B cell (primary cell): ENCODE measurements around the gene PBX1. TPM values are rescaled to one million over a fixed set of nuclear protein-coding genes. Genes with fewer than 3 reads are reported as not detected.

Source experiments
- ATAC-seq: fragments of 200-7000 bp; cut with Tn5 transposase; one replicate; pipeline ENCODE4 v1.10.0; 2021; ENCODE audit warnings: low read depth, mild to moderate bottlenecking, moderate number of reproducible peaks, moderate library complexity
- CTCF ChIA-PET: fragments of 350-600 bp; sonication (Branson Sonifier 250); formaldehyde crosslinking; loops from one replicate; lab custom pipeline; 2021; ENCODE audit warnings: antibody characterized with exemption, inconsistent platforms; lab: Charles Lee
- POLR2A ChIA-PET: fragments of 350-600 bp; sonication (Branson Sonifier 250); formaldehyde crosslinking; loops from one replicate; lab custom pipeline; 2021; ENCODE audit warnings: antibody characterized with exemption; lab: Charles Lee
- DNase-seq: peaks from one replicate; pipeline ENCODE4 v3.0.0; 2013
- H2AFZ ChIP-seq: 2 replicates; pipeline ENCODE4 v1.6.1; 2012; ENCODE audit warnings: mild to moderate bottlenecking, low read depth, low read length; ENCODE audit not compliant: insufficient read depth, poor library complexity, severe bottlenecking
- H3K27ac ChIP-seq, 2 donors: 1 replicate in 1 of 2; 2 replicates in 1 of 2; pipeline ENCODE4 v1.5.1; 2012 to 2013; ENCODE audit warnings: low read length in 2 of 2, mild to moderate bottlenecking in 2 of 2, moderate library complexity in 1 of 2
- H3K27me3 ChIP-seq, 4 experiments: fragments of 200-600 bp in 1 of 4; sonication (generic) in 1 of 4; replicated peaks in 1 of 4; 1 replicate in 2 of 4; 2 replicates in 2 of 4; pipeline versions ENCODE4 v1.6.1 to v1.7.0; 2013 to 2016; ENCODE audit warnings: low read length in 3 of 4, mild to moderate bottlenecking in 2 of 4, mixed read lengths in 1 of 4, moderate library complexity in 1 of 4; ENCODE audit not compliant: insufficient read depth in 4 of 4, control insufficient read depth in 3 of 4; ENCODE audit errors: control extremely low read depth in 1 of 4
- H3K36me3 ChIP-seq, 2 experiments: replicated peaks in 1 of 2; 1 replicate in 1 of 2; 2 replicates in 1 of 2; pipeline versions ENCODE4 v1.6.1 to v1.7.1; 2013; ENCODE audit warnings: low read length in 1 of 2; ENCODE audit not compliant: insufficient read depth in 2 of 2, control insufficient read depth in 1 of 2; ENCODE audit errors: control extremely low read depth in 1 of 2, extremely low read depth in 1 of 2
- H3K4me1 ChIP-seq, 2 donors: fragments of 200-600 bp in 1 of 2; sonication (generic) in 1 of 2; 1 replicate in 1 of 2; 2 replicates in 1 of 2; pipeline versions ENCODE4 v1.5.1 to v1.6.1; 2013 to 2017; ENCODE audit warnings: low read length in 2 of 2; ENCODE audit not compliant: control insufficient read depth in 2 of 2, insufficient read depth in 2 of 2
- H3K4me2 ChIP-seq: replicated peaks from 2 replicates; pipeline ENCODE3; 2012; ENCODE audit warnings: mild to moderate bottlenecking, low read depth, low read length; ENCODE audit not compliant: poor library complexity, severe bottlenecking
- H3K4me3 ChIP-seq, 5 experiments: fragments of 200-600 bp in 1 of 5; sonication (generic) in 1 of 5; 1 replicate in 3 of 5; 2 replicates in 2 of 5; pipeline versions ENCODE4 v1.5.1 to v1.7.0; 2011 to 2016; ENCODE audit warnings: low read length in 4 of 5, mild to moderate bottlenecking in 4 of 5, low read depth in 2 of 5, control low read depth in 1 of 5, moderate library complexity in 1 of 5; ENCODE audit not compliant: insufficient read depth in 1 of 5; ENCODE audit errors: control extremely low read depth in 1 of 5, extremely low read depth in 1 of 5
- H3K79me2 ChIP-seq: fragments of 200-600 bp; sonication (generic); one replicate; pipeline ENCODE4 v1.6.0; 2016; ENCODE audit warnings: low read length; ENCODE audit not compliant: control insufficient read depth, insufficient read depth
- H3K9ac ChIP-seq: fragments of 200-600 bp; sonication (generic); 2 replicates; pipeline ENCODE4 v1.6.1; 2017; ENCODE audit warnings: mild to moderate bottlenecking, low read length, moderate library complexity
- H3K9me3 ChIP-seq, 3 donors: one replicate each; pipeline versions ENCODE4 v1.6.1 to v1.7.1; 2013; ENCODE audit warnings: low read length in 2 of 3; ENCODE audit not compliant: control insufficient read depth in 2 of 3, insufficient read depth in 1 of 3; ENCODE audit errors: control extremely low read depth in 1 of 3
- H4K20me1 ChIP-seq: 2 replicates; pipeline ENCODE4 v1.6.0; 2012; ENCODE audit warnings: mild to moderate bottlenecking, low read length; ENCODE audit not compliant: insufficient read depth, control insufficient read depth, poor library complexity, severe bottlenecking
- H3K27ac Mint-ChIP-seq: one replicate; pipeline ENCODE4 v1.8.0; 2021; ENCODE audit warnings: mixed read lengths
- H3K27me3 Mint-ChIP-seq: one replicate; pipeline ENCODE4 v1.8.0; 2021; ENCODE audit warnings: mixed read lengths
- H3K4me1 Mint-ChIP-seq: one replicate; pipeline ENCODE4 v1.8.0; 2021; ENCODE audit warnings: mixed read lengths
- H3K4me3 Mint-ChIP-seq: one replicate; pipeline ENCODE4 v1.8.0; 2021; ENCODE audit warnings: mixed read lengths
- H3K9me3 Mint-ChIP-seq: one replicate; pipeline ENCODE4 v1.8.0; 2022; ENCODE audit warnings: mixed read lengths; ENCODE audit not compliant: insufficient read depth
- CTCF ChIP-seq: fragments of 200-600 bp; IDR thresholded peaks from one replicate; pipeline ENCODE4 v1.8.0; 2022; ENCODE audit warnings: antibody characterized with exemption, mild to moderate bottlenecking
- EZH2 ChIP-seq: IDR thresholded peaks from 2 replicates; pipeline ENCODE4 v1.6.1; 2012; ENCODE audit warnings: borderline replicate concordance, low read depth, mild to moderate bottlenecking, moderate library complexity, low read length; ENCODE audit not compliant: insufficient read depth, poor library complexity, severe bottlenecking
- WGBS: methylation state at CpG from one replicate; pipeline ENCODE4 v1.1.5; 2013; ENCODE audit warnings: missing lambda C conversion rate; ENCODE audit not compliant: insufficient coverage; 5-methylcytosine and 5-hydroxymethylcytosine counted together
- intact Hi-C: fragments of 100-400 bp; cut with micrococcal nuclease; formaldehyde crosslinking; loops from one replicate; pipeline ENCODE4 v1.10.0; 2022
- polyA plus RNA-seq: library from polyadenylated mRNA; depleted of rRNA; stranded (reverse); fragments of >200 nt; gene quantifications from 2 replicates; pipeline ENCODE4 v1.2.3, GENCODE V29; 2012
- total RNA-seq, 2 donors: library from RNA; stranded (reverse); fragments of 120-200 nt in 1 of 2; gene quantifications; 1 replicate in 1 of 2; 2 replicates in 1 of 2; pipeline versions ENCODE4 v1.2.3 to v1.2.4, GENCODE V29; 2013 to 2022

The PBX1 gene
- total and polyA plus RNA-seq, 2 donors (not counting 1 experiment from before 2014, with no cell fraction given): 0.32 TPM; not detected in 1

GRCh38 chr1:164614316-164614715 is 55.3 kb downstream of the PBX1 start:
- Histone ChIP-seq H3K27me3 (no peaks in the 10 kb centered on the region), H3K79me2 (no peaks in the 10 kb centered on the region), H3K9me3 (no peaks in the 10 kb centered on the region), H3K36me3 (no peaks in the 10 kb centered on the region), H3K4me3 (no peak overlapping the region), H2AFZ (no peak overlapping the region), H3K4me1 (no peaks in the 10 kb centered on the region), H3K4me2 (no peak overlapping the region), H4K20me1 (no peaks in the 10 kb centered on the region), H3K27ac (no peak overlapping the region), H3K9ac (no peak overlapping the region)
- no peak overlapping the region for H3K27ac Mint-ChIP-seq
- no peak for ATAC-seq
- 74% methylated on average over 5 of the region's 6 CpGs for WGBS
- DNase-seq: no peak
- intact Hi-C loops: loop anchor here (10.0 kb wide), 1 partner anchor 1200 kb away; no protein-coding TSS in a partner anchor
- H3K9me3 Mint-ChIP-seq: no peaks in the 10 kb centered on the region
- H3K27me3 Mint-ChIP-seq: peaks cover 3% of the 10 kb centered on the region
- ChIA-PET POLR2A (no interaction called here), CTCF (no interaction called here)
- TF ChIP-seq CTCF (no peak), EZH2 (no peak)
- no peaks in the 10 kb centered on the region for H3K4me1 Mint-ChIP-seq
- H3K4me3 Mint-ChIP-seq: no peak overlapping the region

GRCh38 chr1:164617377-164618201 is 58.6 kb downstream of the PBX1 start:
- WGBS: 81% methylated on average over 4 of the region's 7 CpGs
- Histone ChIP-seq H3K4me2 (no peak overlapping the region), H3K36me3 (no peaks in the 10 kb centered on the region), H3K9me3 (no peaks in the 10 kb centered on the region), H3K79me2 (no peaks in the 10 kb centered on the region), H3K27ac (no peak overlapping the region), H3K27me3 (no peaks in the 10 kb centered on the region), H4K20me1 (no peaks in the 10 kb centered on the region), H3K4me1 (no peaks in the 10 kb centered on the region), H3K9ac (no peak overlapping the region), H3K4me3 (no peak overlapping the region), H2AFZ (no peak overlapping the region)
- intact Hi-C loops: loop anchor here (10.0 kb wide), 1 partner anchor 1203 kb away; no protein-coding TSS in a partner anchor
- DNase-seq (no peak), ATAC-seq (no peak)
- Mint-ChIP-seq H3K27ac (no peak overlapping the region), H3K4me3 (no peak overlapping the region), H3K4me1 (no peaks in the 10 kb centered on the region), H3K9me3 (no peaks in the 10 kb centered on the region), H3K27me3 (peaks cover 9% of the 10 kb centered on the region)
- ChIA-PET CTCF (interaction anchor here (1.2 kb wide), 1 partner anchor 12 kb away, joined by 3 read pairs; no protein-coding TSS in a partner anchor), POLR2A (no interaction called here)
- TF ChIP-seq CTCF: no peak
- no peak for TF ChIP-seq EZH2
